ENCODE measurements around the gene KRTAP5-5.
"Not testable (repeated sequence)": the region's sequence is repeated elsewhere in the genome, so short reads cannot be mapped to it uniquely, and the experiment has no call there.

KRTAP5-5 gene

DNA sequence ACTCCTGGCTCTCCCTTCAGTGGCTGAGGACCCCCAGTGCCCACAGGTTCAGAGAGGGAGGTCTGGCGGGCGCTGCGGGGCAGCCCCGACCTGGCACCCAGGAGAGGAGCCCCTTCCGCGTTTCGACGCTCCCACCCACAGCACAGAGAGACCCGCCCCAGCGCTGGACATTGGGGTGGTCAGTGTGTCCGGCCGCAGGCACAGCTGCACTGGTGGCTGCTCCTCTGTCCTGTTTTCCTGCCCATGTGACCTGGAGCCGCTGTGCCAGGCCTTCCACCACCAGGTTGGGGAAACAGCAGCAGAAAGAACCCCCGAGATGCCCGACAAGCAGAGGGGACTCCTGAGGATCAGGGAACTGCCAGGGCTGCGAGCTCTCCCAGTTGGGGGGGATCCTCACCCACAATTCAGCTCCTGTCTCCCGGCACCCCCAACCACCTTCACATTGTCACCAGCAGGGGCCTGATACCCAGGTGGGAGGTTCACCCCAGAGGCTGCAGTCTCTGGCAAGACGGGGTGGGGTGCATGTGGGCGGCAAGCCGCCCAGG, 13.6 kb downstream of the KRTAP5-5 start:
- DNase-seq = no peak

DNA sequence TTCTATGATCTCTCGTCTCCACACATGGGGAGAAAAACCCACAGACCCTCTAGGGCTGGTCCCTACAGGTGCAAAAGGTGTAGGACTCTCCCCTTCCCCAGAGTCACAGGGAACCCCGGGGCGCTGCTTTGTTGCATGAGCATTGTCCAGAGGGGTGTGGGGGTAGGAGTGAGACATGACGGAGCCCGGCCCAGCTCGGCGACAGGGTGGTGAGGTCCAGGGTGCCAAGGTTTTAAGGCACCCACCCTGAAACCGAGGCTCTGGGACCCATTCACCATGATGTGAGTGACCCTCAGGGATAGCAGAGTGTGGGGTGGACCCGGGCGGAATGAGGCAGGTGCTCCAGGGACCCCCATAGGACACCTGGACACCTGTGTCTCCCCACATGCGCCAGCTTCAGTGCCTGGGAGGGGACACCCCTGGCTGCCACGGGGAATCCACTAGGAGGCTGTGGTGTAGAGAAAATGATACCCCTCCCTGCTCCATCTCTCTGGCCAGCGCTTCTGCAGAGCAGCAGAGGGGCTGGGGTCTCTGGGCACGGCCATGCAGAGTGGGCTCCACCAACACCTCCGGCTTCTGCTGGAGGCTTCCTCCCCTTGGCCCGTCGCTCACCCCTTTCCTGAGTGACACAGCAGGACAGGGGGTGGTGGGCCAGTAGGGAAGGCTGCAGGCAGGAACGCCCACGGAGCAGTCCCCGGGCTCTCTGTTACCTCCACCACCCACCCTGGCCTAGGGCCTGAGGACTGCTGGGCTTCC, 15.2 kb downstream of the KRTAP5-5 start:
- DNase-seq = no peak

DNA sequence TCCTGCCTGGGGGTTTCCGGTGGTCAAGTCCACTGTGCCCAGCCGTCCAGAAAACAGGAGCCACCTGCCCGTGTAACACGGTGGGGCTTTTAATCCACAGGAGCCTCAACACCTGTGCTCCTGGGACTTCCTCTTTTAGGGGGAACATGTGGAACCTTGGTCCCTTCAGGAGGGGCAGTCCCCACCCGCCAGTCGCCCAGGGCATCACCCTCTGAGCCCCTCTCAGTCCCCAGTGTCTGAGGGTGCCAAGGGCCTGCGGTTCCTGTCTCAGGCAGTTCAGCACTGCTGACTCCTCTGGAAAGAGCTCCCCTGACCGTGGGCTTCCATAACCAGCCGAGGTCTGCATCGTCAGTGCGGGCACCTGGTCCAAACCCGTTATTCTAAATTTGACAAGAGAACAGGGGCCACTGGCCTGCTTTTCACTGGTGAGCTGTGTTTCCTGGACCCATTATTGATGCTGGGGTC, 15.8 kb downstream of the KRTAP5-5 start:
- no peak for DNase-seq

DNA sequence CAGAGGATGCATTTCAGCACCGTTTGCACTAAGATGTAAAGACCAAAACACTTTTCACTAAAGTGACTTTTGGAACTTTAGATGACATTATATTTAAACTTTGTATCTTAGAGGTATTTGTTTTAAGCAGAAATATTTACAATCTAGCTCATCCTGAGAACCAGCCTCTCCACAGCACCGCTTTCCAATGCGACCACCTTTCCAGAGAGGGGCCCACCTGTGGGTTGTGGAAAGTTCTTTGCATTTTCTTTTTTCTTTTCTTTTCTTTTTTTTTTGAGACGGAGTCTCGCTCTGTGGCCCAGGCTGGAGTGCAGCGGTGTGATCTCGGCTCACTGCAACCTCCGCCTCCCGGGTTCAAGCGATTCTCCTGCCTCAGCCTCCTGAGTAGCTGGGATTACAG, 17.0 kb downstream of the KRTAP5-5 start:
- DNase-seq = not testable (repeated sequence)

GRCh38 chr11:1647901-1648652, 18.5 kb downstream of the KRTAP5-5 start:
- DNase-seq = no peak

DNA sequence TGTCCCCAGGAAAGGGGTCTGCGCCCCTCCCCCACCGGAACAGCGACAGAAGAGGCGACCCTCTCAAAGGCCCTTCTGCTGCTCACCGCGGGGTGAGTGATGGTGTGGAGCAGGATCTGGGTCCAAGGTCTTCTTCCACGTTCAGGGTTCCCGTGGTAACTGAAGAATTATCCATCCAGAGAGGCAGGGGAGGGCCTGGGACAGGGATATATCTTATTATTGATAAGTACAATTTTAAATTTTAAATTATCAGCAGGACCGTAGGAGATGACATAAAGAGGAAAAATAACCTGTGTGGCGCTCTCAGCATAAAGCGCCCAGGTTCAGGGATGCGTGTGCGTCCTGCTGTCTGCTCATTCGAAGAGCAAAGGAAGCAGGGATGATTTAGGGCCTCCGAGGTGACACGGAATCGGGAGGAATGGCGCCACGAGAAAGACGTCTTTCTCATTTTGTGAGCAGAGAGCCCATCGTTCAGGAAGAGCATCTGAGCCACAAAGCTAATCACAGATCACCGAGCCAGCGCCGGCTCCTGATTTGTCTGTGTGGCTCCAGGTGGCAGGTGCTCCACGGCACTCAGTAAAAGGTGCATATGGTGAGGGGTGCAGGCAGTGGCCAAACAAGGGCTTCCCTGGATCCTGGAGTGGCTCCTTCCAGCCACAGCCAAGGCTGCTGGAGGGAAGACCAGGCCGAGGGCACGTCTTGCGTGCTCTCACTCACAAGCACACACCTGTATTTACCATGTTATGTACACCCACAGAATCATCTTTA, 19.3 kb downstream of the KRTAP5-5 start:
- DNase-seq = no peak

GRCh38 chr11:1650034-1650917, 20.7 kb downstream of the KRTAP5-5 start:
- no peak for DNase-seq

DNA sequence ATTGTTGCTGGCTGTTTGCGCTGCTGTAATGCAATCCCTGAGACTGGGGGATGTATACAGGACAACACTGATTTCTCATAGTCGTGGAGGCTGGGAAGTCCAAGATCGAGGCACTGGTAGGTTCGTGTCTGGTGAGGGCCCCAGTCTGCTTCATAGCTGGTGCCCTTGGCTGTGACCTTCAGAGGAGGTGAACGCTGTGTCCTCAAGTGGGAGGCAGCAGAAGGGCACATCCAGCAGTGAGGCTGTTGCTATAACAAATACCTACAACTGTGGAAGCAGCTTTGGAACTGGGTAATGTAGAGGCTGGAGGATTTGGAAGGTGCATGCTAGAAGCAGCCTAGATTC, 21.3 kb downstream of the KRTAP5-5 start:
- DNase-seq = no peak

DNA sequence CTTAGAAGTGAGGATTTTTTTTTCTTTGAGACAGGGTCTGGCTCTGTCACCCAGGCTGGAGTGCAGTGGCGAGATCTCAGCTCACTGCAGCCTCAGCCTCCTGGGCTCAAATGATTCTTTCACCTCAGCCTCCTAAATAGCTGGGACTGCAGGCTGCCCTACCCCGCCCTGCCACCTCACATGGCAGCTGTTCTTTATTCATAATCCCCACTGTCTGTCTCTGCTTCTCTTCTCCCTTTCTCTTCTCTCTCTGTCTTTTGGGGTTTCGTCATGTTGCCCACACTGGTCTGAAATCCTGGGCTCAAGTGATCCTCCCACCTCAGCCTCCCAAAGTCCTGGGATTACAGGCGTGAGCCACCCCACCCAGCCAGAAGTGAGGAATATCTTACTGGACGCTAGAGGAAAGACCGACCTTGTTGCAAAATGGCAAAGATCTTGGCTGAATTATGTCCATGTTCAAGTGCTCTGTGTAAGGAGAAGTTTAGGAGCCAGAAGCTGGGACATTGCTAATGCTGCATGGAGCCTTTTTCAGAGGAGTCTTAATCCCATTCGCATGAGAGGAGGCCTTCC, 21.9 kb downstream of the KRTAP5-5 start:
- DNase-seq = no peak

DNA sequence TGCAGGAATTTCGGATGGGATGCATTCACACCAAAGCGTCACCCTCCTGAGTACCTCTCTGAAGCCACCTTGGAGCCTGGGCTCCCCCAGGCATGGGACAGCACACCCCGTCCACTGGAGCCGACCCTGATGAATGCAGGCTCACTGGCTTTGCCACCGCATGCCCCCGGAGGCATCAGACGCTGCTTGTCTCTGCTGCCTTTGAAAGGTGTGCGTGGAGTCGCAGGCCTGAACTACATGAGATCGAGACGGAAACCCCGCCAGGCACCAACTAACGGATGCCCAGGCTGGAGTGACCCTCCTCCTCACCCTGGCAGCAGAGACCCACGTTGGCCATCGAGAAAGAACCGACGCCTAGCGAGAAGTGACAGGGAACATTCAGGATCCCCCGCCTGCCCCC, 22.5 kb downstream of the KRTAP5-5 start:
- DNase-seq = no peak

DNA sequence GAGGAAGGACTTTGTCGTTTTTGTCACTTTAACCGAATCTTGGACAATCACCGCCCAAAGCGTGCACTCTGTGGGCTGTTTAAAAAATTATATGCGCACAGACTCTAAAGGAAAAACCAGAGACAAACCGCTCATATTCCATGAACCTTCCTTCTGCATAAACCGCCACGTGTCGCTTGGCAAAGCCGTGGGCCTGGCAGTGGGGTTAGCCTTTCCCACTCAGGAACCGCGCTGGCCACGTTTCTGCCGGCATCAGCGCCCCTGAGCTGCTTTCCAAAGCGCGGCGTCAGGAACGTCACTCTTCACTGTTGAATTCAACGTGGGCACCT, 22.8 kb downstream of the KRTAP5-5 start:
- DNase-seq = no peak

DNA sequence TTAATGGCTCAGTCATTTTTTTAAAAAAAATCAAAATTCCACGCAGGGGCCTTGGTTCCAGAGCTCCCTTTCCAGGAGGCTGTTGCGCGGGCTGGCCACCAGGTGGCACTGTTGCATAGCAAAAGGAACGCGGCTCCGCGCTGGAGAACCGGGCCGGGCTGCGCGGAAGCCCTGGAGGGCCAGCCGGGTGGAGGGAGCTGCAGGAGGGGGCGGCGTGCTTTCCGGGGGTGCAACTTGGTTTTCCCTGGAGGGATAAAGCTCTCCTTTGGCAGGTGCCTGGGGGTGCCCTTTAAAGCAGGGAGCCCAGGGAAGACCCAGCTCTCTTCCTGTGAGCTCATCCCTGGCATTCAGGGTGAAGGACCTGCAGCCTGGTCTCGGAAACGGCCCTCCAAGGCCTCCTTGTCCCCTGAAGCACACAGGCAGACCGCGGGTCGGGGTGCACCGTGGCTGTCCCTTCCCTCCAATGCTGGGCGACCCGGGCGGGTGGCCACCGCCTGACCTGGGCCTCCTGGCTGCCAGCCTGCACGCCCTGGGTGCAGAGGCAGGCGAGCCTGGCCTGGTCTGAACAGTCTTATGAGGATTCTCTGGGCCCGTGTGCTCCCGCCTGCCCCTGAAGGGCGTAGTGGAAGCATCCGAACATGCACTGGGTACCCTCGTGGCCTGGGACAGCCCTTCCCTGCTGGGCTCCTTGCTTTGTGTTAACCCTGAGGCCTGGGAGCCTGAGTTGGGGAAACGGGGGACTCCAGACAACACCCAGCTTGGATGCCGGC, 23.4 kb downstream of the KRTAP5-5 start:
- no peak for DNase-seq

DNA sequence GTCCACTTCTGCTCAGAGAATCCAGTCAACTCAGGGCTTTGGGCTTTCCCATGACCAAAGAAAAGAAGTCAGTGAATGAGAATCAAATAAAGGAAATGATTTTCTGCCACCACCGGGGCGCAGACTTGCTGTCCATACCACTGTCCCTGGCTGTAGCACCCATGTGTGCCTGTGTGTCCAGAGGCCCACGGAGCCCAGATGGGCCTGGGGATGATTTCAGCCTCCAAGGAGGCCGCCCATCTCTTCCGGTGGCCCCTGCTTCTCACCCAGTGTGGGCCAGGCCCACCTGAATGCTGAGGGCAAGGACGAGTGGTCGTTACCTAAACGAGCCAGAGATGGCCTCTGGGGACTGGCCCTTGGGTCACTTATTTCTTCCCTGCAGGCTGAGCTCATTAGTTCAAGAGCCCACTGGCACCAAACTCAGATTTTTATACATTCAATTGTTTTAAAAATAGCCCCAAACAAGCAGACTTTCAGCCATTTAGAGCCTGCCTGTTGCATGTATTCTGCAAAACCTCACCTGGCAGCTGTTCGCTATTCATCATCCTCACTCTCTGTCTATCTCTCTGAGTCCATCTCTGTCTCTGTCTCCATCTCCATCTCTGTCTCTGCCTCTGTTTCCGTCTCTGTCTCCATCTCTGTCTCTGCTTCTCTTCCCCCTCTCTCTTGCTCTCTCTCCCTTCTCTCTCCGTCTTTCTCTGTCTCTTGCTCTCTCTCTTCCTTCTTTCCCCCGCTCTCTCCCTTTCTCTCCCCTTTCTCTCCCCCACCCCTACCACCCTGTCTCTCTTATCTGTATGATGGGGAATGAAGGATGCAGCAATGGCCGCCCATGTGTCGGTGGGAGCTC, 24.2 kb downstream of the KRTAP5-5 start:
- DNase-seq = no peak

DNA sequence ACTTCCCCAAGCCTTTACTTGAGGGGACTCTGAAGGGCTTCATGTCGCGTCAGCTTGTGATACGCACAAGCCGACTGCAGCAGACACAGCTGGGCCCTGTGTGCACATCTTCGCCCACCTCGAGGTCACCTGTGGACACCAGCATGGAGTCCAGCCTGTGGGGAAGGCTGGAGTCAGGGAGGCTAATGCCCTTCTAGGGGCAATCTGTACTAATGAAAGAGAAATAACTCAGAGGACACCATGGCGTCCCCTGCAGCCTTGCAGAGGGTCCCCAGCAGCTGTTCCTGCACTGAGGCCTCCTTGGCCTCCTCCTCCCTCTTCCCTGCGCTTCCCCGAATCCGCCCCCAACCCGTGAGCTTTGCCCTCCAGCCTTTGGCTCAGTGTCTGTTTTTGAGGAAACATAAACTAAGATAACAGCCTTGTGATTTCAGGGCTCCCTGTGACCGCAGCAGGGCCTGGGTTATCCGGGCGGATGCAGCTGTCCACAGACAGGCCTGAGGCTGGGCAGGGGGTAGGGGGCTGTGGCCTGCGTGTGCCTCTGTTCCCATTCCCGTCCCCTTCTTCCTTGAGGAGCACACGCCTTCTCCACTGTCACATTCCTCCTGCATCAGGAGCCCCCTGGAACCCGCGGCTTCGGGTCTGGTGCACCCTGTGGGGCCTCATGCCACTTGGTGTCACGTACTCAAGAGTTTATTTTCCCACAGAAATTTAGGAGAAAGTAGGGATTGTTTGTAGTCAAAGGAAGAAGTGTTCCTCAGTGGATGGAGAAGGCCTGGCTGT, 25.0 kb downstream of the KRTAP5-5 start:
- no peak for DNase-seq

DNA sequence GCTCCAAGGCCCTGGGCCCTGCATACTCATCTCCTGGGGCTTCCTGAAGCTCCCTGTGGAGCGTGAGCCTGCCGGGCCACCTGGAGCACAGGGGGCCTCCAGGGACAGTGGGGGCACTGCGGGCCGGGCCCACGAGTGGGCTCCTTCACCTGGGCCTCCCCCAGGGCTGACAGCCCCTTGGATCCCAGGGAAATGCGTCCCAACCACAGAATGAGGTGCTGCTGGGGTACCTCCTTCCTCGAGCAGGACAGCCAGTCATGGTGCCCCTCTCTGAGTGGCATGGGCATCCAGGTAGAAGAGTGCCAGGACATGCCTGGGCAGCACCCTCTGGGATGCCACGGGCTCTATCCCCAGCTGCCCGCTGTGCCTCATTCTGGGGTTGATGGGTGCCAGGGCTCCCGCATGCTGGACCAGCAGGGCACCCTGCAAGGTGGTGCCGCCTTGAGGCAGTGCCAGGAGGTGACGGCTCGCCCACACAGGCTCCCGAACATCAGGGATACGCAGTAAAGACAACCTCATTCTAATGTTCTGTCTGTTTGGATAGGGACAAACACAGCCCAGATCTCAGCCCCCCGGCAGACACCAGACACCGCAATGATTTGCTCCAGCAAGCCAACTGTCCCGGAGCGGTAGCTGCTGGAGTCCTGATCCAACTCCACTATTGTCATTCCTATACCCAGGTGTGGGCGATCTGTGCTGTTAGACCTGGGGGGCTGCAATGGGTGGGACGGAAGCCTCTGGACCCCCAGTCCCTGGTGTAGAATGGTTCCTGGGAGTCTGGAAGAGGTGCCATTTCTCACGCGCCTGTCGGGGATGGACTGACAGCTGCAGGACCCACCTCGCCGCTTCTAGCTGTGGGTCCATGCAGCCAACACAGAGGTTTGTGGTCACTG, 25.8 kb downstream of the KRTAP5-5 start:
- DNase-seq = no peak

GRCh38 chr11:1656061-1656441, 26.5 kb downstream of the KRTAP5-5 start:
- DNase-seq = no peak

GRCh38 chr11:1656670-1657069, 27.1 kb downstream of the KRTAP5-5 start:
- no peak for DNase-seq

- DNase-seq = no peak
Measured at GRCh38 chr11:1659506-1659905, 29.9 kb downstream of the KRTAP5-5 start.
